ENCODE data around the gene TERB2. TPM values are rescaled to one million over a fixed set of nuclear protein-coding genes. Genes with fewer than 3 reads are reported as not detected.
"Not testable (repeated sequence)": the region's sequence is repeated elsewhere in the genome, so short reads cannot be mapped to it uniquely, and the experiment has no call there.

The TERB2 gene
- total and polyA plus RNA-seq, 2 donors from 2014 or later, result not detected

GRCh38 chr15:44971036-44971435, 14.5 kb downstream of the TERB2 start:
- no peaks in the 10 kb centered on the region for H3K9me3 ChIP-seq (ENCODE audit: control insufficient read depth in 2 of 3, insufficient read depth in 1 of 3, low read length in 3 of 3)
- FAIRE-seq (no peak), DNase-seq (peak in 1 of 5 donors; percentile 14)
- intact Hi-C loops (cut with DNase I), result no loop called here
- H3K27ac ChIP-seq (ENCODE audit: low read depth in 2 of 2, low read length in 2 of 2), result no peak overlapping the region
- no peak overlapping the region for H3K9ac ChIP-seq (ENCODE audit: low read length in 3 of 3)
- TF ChIP-seq CTCF (IDR thresholded peaks at IDR 0.05; ENCODE audit: borderline replicate concordance, extremely low read depth, insufficient read depth), result no peak
- H3K4me3 ChIP-seq (ENCODE audit: low read length in 3 of 3), result no peak overlapping the region
- H3K36me3 ChIP-seq (ENCODE audit: control insufficient read depth in 2 of 3, insufficient read depth in 3 of 3, low read length in 3 of 3), result no peaks in the 10 kb centered on the region
- no peaks in the 10 kb centered on the region for H3K4me1 ChIP-seq (ENCODE audit: control insufficient read depth in 2 of 3, insufficient read depth in 2 of 3, low read depth in 1 of 3, low read length in 3 of 3)
- no peaks in the 10 kb centered on the region for H3K27me3 ChIP-seq (ENCODE audit: control insufficient read depth, insufficient read depth, low read length)

GRCh38 chr15:44976183-44976582, 19.7 kb downstream of the TERB2 start:
- H3K27ac ChIP-seq (ENCODE audit: low read depth in 2 of 2, low read length in 2 of 2); FAIRE-seq; H3K4me1 ChIP-seq (ENCODE audit: control insufficient read depth in 2 of 3, insufficient read depth in 2 of 3, low read depth in 1 of 3, low read length in 3 of 3); H3K36me3 ChIP-seq (ENCODE audit: control insufficient read depth in 2 of 3, insufficient read depth in 3 of 3, low read length in 3 of 3); DNase-seq; H3K4me3 ChIP-seq (ENCODE audit: low read length in 3 of 3); H3K9me3 ChIP-seq (ENCODE audit: control insufficient read depth in 2 of 3, insufficient read depth in 1 of 3, low read length in 3 of 3); intact Hi-C loops (cut with DNase I); H3K27me3 ChIP-seq (ENCODE audit: control insufficient read depth, insufficient read depth, low read length); H3K9ac ChIP-seq (ENCODE audit: low read length in 3 of 3): not testable (repeated sequence)

- H3K9me3 ChIP-seq (ENCODE audit: control insufficient read depth in 2 of 3, insufficient read depth in 1 of 3, low read length in 3 of 3); H3K4me1 ChIP-seq (ENCODE audit: control insufficient read depth in 2 of 3, insufficient read depth in 2 of 3, low read depth in 1 of 3, low read length in 3 of 3); H3K4me3 ChIP-seq (ENCODE audit: low read length in 3 of 3); H3K27me3 ChIP-seq (ENCODE audit: control insufficient read depth, insufficient read depth, low read length); H3K27ac ChIP-seq (ENCODE audit: low read depth in 2 of 2, low read length in 2 of 2); intact Hi-C loops (cut with DNase I); H3K36me3 ChIP-seq (ENCODE audit: control insufficient read depth in 2 of 3, insufficient read depth in 3 of 3, low read length in 3 of 3); DNase-seq; H3K9ac ChIP-seq (ENCODE audit: low read length in 3 of 3): not testable (repeated sequence)
- FAIRE-seq, result peak; percentile 42
Observed at GRCh38 chr15:44977781-44978180, 21.3 kb downstream of the TERB2 start.

- H3K4me1 ChIP-seq (ENCODE audit: control insufficient read depth in 2 of 3, insufficient read depth in 2 of 3, low read depth in 1 of 3, low read length in 3 of 3); intact Hi-C loops (cut with DNase I); H3K4me3 ChIP-seq (ENCODE audit: low read length in 3 of 3); H3K9me3 ChIP-seq (ENCODE audit: control insufficient read depth in 2 of 3, insufficient read depth in 1 of 3, low read length in 3 of 3); H3K27me3 ChIP-seq (ENCODE audit: control insufficient read depth, insufficient read depth, low read length); H3K36me3 ChIP-seq (ENCODE audit: control insufficient read depth in 2 of 3, insufficient read depth in 3 of 3, low read length in 3 of 3); FAIRE-seq; DNase-seq; H3K9ac ChIP-seq (ENCODE audit: low read length in 3 of 3); H3K27ac ChIP-seq (ENCODE audit: low read depth in 2 of 2, low read length in 2 of 2): not testable (repeated sequence)
Observed at GRCh38 chr15:44979617-44980339, 23.3 kb downstream of the TERB2 start.

GRCh38 chr15:44984144-44984543, 27.7 kb downstream of the TERB2 start:
- H3K27me3 ChIP-seq (ENCODE audit: control insufficient read depth, insufficient read depth, low read length); H3K9ac ChIP-seq (ENCODE audit: low read length in 3 of 3); H3K27ac ChIP-seq (ENCODE audit: low read depth in 2 of 2, low read length in 2 of 2); H3K36me3 ChIP-seq (ENCODE audit: control insufficient read depth in 2 of 3, insufficient read depth in 3 of 3, low read length in 3 of 3); H3K4me1 ChIP-seq (ENCODE audit: control insufficient read depth in 2 of 3, insufficient read depth in 2 of 3, low read depth in 1 of 3, low read length in 3 of 3); H3K9me3 ChIP-seq (ENCODE audit: control insufficient read depth in 2 of 3, insufficient read depth in 1 of 3, low read length in 3 of 3); intact Hi-C loops (cut with DNase I); FAIRE-seq; H3K4me3 ChIP-seq (ENCODE audit: low read length in 3 of 3); DNase-seq: not testable (repeated sequence)

- DNase-seq; FAIRE-seq; H3K4me3 ChIP-seq (ENCODE audit: low read length in 3 of 3); H3K9ac ChIP-seq (ENCODE audit: low read length in 3 of 3); intact Hi-C loops (cut with DNase I); H3K9me3 ChIP-seq (ENCODE audit: control insufficient read depth in 2 of 3, insufficient read depth in 1 of 3, low read length in 3 of 3); H3K27ac ChIP-seq (ENCODE audit: low read depth in 2 of 2, low read length in 2 of 2); H3K27me3 ChIP-seq (ENCODE audit: control insufficient read depth, insufficient read depth, low read length); H3K36me3 ChIP-seq (ENCODE audit: control insufficient read depth in 2 of 3, insufficient read depth in 3 of 3, low read length in 3 of 3); H3K4me1 ChIP-seq (ENCODE audit: control insufficient read depth in 2 of 3, insufficient read depth in 2 of 3, low read depth in 1 of 3, low read length in 3 of 3): not testable (repeated sequence)
Observed at GRCh38 chr15:44986346-44987055, 30.0 kb downstream of the TERB2 start.

GRCh38 chr15:44987711-44988110, 31.2 kb downstream of the TERB2 start:
- DNase-seq; FAIRE-seq; H3K9me3 ChIP-seq (ENCODE audit: control insufficient read depth in 2 of 3, insufficient read depth in 1 of 3, low read length in 3 of 3); H3K36me3 ChIP-seq (ENCODE audit: control insufficient read depth in 2 of 3, insufficient read depth in 3 of 3, low read length in 3 of 3); H3K9ac ChIP-seq (ENCODE audit: low read length in 3 of 3); H3K4me3 ChIP-seq (ENCODE audit: low read length in 3 of 3); intact Hi-C loops (cut with DNase I); H3K27ac ChIP-seq (ENCODE audit: low read depth in 2 of 2, low read length in 2 of 2); H3K27me3 ChIP-seq (ENCODE audit: control insufficient read depth, insufficient read depth, low read length); H3K4me1 ChIP-seq (ENCODE audit: control insufficient read depth in 2 of 3, insufficient read depth in 2 of 3, low read depth in 1 of 3, low read length in 3 of 3): not testable (repeated sequence)
